SIG-M5 treated with dmso at 0.1 percent for 504 hours (cell line): ENCODE results near the gene UPP2.

Source experiments
- DNase-seq: peaks from one replicate; lab custom pipeline; 2025; ENCODE audit not compliant: unreplicated experiment; lab: John Stamatoyannopoulos, UW

The UPP2 gene

GRCh38 chr2:158104903-158105302 lies 3.2 kb downstream of the UPP2 start:
- no peak for DNase-seq

DNA sequence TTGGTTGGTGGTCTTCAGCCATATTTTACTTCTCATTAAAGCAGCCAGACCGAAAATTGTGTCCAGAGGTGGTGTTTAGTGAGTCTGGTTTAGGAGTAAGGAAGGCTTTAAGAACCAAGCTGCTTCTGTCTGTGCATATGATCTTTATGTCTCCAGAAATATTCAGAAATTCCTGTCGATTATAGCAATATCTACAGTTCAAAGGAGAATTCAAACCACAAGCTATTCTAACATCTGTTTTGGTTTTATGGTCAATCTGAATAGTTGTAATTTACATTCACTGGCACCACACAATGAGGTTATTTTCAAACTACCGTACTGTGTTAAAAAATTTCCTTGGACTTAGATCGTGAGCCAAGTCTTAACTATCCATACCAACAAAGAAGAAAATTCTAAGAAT lies 11.3 kb downstream of the UPP2 start:
- DNase-seq, result no peak

- peak; percentile 36 for DNase-seq
Measured at GRCh38 chr2:158113741-158114295, 12.1 kb downstream of the UPP2 start.

DNA sequence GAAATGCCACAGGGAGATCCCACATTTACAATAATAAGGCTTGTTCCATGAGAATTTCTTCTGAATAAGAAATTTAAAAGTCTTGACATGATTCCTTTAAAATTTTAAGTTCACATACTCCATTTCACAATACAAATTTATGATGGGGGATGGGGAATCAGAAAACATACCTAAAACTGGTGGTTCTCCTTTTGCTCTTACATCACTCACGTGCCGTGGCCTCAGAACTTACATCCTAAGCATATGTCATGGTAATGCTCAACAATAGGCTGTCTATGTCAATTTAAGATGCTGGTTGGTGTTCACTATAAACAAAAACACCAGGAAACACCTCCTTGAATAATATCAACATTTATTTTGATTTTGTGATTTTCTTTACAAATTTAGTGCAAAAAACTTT lies 12.8 kb downstream of the UPP2 start:
- no peak for DNase-seq

- DNase-seq, result no peak
Measured at GRCh38 chr2:158115202-158115767, 13.6 kb downstream of the UPP2 start.

- no peak for DNase-seq
Measured at GRCh38 chr2:158116936-158117335, 15.3 kb downstream of the UPP2 start.

GRCh38 chr2:158120102-158120501 lies 18.4 kb downstream of the UPP2 start:
- peak; percentile 20 for DNase-seq

- no peak for DNase-seq
Measured at GRCh38 chr2:158120664-158121641, 19.3 kb downstream of the UPP2 start.

GRCh38 chr2:158124896-158125295 lies 23.2 kb downstream of the UPP2 start:
- no peak for DNase-seq

- no peak for DNase-seq
Measured at GRCh38 chr2:158125756-158126498, 24.3 kb downstream of the UPP2 start.

- no peak for DNase-seq
Measured at GRCh38 chr2:158127380-158127804, 25.7 kb downstream of the UPP2 start.

DNA sequence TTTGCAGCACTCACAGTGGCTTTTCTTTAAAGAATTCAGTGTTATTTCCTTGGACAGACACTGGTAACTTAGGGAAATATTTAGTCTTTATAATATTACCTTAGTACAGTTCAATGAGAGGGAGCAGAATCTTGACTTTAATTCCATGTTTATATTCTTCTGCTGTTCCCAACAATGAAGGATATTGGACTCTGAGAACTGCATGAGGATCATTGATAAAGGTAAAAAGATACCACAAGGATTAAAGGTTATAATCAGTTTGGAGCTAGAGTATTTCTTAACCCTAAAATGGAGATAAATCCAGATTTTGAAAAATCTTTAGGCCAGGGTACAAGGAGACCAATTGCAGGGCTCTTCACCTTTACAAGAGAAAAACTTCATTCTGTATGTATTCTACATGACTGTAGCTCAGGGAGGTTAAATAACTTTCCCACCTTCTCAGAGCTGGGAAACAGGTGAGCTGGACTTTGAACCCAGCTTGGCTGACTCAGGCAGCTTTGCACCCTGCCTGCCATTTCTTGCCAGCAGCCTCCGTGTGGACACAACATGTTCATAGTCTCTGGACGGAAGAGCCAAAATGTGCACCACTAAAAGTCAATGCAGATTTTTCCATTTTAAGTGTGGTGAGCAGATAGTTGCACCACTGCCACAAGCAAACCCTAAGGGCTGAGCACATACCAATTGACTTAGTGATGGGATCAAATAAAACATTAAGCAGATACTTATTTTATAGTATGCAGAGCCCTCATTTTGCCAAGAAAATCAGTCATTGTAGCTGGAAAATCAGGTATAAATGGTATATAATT lies 26.7 kb downstream of the UPP2 start:
- DNase-seq, result no peak

GRCh38 chr2:158129037-158129436 lies 27.4 kb downstream of the UPP2 start:
- no peak for DNase-seq

- DNase-seq, result no peak
Measured at GRCh38 chr2:158130832-158131473, 29.3 kb downstream of the UPP2 start.

GRCh38 chr2:158131483-158131912 lies 29.8 kb downstream of the UPP2 start:
- DNase-seq, result no peak

- no peak for DNase-seq
Measured at GRCh38 chr2:158131919-158132566, 30.4 kb downstream of the UPP2 start.

- DNase-seq, result no peak
Measured at GRCh38 chr2:158134055-158134454, 32.4 kb downstream of the UPP2 start.

- DNase-seq, result no peak
Measured at GRCh38 chr2:158134655-158135054, 33.0 kb downstream of the UPP2 start.

DNA sequence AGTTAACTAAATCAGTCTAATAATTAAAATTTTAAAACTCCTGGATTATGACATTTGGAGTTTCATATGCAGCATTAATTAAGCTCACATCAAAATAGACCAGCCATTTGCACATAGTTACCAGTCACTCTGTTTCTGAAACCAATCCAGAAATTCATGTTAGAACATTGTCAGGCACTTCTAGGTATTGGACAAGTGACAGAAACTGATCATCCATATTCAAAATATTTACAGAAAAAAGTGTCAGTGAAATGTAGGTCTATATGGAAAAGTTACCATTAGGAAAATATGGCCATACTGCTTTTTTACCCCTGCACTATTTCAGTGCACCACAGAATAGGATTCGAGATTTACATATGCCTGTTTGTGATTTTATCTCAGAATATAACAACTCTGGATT lies 33.4 kb downstream of the UPP2 start:
- DNase-seq, result no peak

- no peak for DNase-seq
Measured at GRCh38 chr2:158138255-158138654, 36.6 kb downstream of the UPP2 start.
